CD4-positive, alpha-beta T cell treated with Interleukin-10 for 1 hour (primary cell): ENCODE measurements around the gene SLC24A4.

Experiments used
- DNase-seq: peaks from one replicate; pipeline ENCODE4 v3.0.0-alpha.2; 2020

The SLC24A4 gene

GRCh38 chr14:92316937-92317336, 6.0 kb upstream of the SLC24A4 start:
- no peak for DNase-seq

GRCh38 chr14:92317511-92317910, 5.5 kb upstream of the SLC24A4 start:
- no peak for DNase-seq

GRCh38 chr14:92321701-92322100, 1.3 kb upstream of the SLC24A4 start:
- no peak for DNase-seq

DNA sequence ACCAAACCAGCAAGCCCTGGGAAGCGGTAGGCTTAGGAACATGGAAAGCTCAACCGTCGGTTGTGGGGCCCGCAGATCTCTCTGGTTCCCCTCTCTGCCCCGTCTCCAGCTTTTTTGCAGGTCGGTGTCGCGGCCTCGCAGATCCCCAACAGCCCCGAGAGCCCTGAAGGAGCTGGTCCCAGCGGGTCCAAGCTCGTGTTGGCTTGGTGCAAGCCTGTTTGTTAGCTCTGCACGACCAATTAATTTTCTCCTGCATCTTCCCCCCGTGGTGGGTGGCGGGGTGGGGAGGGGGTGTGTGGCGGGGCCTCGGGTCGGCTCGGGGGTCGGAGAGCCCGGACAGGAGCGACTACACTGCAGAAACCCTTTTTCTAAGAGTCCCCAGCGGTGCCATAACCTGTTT, 449 bp upstream of the SLC24A4 start:
- no peak for DNase-seq

DNA sequence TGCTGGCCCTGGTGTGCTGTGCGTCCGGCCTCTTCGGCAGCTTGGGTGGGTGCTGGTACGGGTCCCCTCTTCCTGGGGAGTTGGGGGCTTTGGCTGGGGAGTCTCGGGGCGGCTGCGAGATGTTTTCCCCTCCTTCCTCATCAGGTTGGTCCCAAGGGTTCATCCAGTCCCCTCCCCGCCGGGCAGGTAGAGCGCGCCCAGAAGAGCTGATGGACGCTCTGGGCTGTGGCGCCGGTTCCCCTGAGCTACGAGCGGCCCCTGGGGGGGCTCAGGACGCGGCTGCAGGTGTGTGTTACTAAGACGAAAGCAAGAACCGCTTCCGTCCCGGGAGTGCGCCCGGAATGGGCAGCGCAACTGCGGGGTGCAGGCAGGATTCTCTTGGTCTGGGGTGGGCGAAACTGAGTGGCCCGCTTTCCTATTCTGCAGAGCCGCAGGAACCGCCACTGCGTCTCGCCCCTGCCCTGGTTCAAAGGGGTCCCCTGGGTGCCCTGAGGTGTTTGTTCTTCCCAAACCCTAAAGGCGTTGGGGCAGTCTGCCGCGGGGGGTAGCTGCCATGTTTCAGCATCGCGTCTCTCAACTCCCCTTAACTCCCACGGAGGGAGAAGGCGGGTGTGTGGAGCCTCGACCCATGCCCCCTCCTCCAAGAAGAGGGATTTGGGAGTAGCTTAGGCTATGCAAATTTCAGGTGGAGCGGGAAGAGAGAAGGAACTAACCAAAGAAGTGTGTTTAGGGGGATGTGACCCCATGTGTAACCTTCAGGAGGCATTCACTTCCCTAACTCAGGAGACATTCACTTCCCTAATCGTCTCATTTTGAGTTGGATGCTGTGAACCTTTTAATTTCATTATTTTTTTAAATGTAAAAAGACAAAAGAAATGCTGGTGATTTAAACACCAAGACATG, 1.2 kb downstream of the SLC24A4 start:
- no peak for DNase-seq

DNA sequence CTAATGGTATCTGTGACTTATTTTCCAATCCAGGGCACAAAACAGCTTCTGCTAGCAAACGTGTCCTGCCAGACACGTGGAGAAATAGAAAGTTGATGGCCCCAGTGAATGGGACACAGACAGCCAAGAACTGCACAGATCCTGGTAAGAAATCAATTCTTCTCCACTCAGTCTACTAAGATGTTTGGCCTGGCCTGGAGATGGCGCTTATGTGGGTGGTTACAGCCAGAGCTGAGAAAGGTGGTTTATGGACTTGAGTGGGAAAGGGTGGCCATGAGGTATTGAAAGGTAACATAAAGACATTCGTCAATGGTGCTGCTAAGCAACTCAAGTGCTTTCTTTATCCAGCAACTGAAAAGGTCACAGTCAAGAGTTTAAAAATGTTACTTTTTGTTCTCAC, 2.9 kb downstream of the SLC24A4 start:
- peak; percentile 7 for DNase-seq

- DNase-seq = no peak
Observed at GRCh38 chr14:92328664-92329255, 5.8 kb downstream of the SLC24A4 start.

GRCh38 chr14:92334050-92334449, 11.1 kb downstream of the SLC24A4 start:
- DNase-seq = no peak

- DNase-seq = no peak
Observed at GRCh38 chr14:92336363-92336762, 13.4 kb downstream of the SLC24A4 start.

DNA sequence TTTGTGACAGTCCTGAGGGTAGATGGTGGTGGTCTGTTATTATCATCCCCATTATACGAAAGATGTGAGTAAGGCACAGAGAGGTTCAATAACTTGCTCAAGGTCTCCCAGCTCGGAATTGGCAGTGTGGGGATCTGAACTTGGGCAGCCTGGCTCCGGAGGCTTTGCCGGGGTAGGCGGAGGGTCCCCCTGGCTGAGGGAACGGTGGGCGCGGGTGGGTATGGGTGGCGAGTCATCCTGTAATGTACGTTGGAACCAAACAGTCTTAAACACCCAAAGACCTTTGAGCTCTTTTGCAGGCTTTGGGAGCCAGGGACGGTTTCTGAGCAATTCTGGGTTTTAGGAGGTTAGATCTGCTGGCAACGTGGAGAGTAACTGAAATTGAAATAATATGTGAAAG, 16.5 kb downstream of the SLC24A4 start:
- DNase-seq = no peak

DNA sequence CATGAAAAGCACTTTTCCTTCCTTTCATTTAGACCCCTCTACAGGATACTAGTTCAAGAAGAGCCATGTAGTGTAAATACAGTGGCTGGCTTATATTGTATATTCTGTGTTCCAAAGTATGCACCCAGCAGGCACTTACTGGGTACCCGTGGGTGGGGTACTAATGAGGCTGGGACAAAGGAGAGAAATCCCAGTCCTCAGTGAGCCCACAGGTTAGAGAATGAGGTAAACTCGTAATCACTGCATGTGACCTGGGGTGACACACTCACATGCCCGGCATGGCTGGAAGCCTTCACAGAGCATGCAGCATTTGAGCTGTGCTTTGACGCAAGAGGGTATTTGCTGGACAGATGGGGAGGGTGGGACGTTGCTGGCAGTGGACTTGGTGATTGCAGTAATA, 17.1 kb downstream of the SLC24A4 start:
- no peak for DNase-seq

GRCh38 chr14:92340931-92341330, 18.0 kb downstream of the SLC24A4 start:
- no peak for DNase-seq

DNA sequence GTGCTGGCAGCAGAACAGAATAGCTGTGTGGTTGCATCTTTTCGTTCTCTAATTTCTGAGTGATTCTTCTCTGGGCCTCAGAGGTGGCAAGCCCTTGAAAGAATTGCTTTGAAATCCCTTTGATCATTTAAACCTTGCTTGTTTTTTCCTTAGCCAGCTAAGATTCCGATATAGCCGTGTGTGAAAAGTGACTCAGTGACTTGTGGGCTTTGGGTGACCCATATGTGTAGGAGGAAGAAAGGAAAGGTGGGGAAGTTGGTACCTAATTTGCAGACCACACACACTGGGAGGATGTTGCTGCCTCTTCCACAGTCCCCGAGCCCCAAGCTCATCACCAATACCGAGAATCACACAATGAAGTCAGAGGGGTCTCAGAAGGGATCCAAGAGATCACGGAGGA, 18.8 kb downstream of the SLC24A4 start:
- DNase-seq = no peak

DNA sequence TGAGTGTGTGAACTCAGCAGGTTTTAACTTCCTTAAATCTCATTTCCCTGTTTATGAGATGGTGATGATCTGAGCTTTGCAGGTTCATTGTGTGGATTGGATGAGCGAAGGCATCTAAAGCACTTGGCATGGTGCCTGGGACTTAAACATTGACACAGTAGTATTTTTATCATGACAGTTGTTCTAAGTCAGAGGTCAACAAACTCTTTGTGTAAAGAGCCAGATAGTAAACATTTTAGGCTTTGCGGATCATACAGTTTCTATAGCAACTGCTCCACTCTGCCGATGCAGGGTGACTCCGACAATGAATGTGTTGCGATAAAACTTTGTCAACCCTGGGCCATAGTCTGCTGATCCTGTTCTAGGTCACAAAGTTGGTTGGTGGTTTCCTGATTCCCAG, 25.2 kb downstream of the SLC24A4 start:
- no peak for DNase-seq

GRCh38 chr14:92351750-92352149, 28.8 kb downstream of the SLC24A4 start:
- DNase-seq = no peak

GRCh38 chr14:92352158-92352985, 29.4 kb downstream of the SLC24A4 start:
- peak; percentile 15 for DNase-seq

- DNase-seq = no peak
Observed at GRCh38 chr14:92353447-92353846, 30.5 kb downstream of the SLC24A4 start.

- no peak for DNase-seq
Observed at GRCh38 chr14:92356677-92357076, 33.7 kb downstream of the SLC24A4 start.

- DNase-seq = no peak
Observed at GRCh38 chr14:92360651-92361370, 37.8 kb downstream of the SLC24A4 start.

GRCh38 chr14:92362781-92363235, 39.8 kb downstream of the SLC24A4 start:
- DNase-seq = no peak

GRCh38 chr14:92366237-92366636, 43.3 kb downstream of the SLC24A4 start:
- DNase-seq = no peak

DNA sequence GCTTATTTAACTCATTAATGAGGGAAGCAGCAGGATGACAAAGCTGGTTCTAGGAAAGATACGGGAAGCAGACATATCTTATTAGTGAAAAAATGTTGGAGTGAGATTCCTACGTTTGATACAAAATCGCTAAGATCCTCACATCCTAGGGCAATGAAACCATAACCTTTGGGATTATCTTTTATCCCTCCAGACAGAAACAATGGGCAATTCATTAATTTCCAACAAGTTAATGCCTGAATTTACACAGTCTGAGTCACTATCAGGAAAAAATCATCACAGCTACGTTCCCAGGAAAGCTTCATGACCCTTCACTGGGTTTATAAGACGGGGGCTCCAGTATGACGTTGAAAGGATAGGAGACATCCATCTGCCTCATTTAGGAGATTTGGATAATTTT, 45.0 kb downstream of the SLC24A4 start:
- no peak for DNase-seq

DNA sequence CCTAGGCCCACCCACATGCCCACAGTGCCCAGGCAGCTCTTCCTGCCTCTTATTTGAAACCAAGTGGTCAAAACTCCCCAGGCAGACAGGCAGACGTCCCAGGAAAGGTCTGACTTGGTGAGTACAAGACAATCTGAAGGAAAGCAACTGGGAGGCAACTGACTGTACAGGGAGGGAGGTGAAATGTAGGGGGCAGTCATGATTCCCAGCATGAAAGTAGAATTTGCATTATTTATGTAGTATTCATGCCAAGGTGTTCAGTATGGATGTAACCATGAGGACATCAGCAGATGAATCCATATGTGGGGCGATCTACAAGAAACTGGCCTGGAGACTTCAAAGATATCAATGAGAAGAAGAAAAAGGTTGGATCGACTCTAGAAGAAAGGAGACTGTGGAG, 46.1 kb downstream of the SLC24A4 start:
- no peak for DNase-seq
